ENCODE results near the gene EPM2AIP1.
"Not testable (repeated sequence)": the region's sequence is repeated elsewhere in the genome, so short reads cannot be mapped to it uniquely, and the experiment has no call there.

Gene EPM2AIP1

DNA sequence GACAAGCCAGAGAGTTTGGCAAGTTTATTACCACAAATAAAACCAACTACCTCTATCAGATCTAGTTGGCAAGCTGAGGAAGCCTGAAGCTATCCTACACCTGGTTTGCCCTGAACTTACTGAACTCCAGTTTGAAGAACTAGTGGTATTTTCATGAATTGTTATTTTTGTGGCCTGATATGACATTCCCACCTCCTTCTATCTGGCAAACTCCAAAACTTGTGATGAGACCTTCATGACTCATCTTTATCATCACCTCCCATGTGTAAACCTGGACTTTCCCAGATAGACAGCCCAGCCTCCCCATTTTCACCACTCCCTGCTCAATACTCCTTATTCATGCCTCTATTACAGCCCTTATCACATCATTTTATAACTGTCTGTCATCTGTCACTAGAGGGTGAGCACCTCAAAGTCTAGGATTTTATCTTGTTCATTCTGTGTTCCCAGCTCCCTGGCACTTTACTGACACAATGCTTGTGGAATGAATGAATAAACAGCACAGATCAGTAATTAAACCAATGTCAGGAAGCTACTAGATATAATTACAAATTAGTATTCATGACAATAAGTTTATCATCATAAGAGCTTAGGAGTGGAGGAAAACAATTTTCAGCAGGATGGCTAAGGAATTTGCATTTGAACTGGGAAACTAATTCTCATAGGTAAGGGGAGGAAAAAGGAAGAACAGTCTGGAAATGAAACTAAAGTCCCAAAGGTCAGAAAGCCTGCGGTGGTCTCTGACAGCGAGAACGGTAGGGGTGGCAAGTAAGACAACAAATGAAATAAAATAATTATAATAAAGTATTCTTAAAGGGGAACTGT, 34.9 kb downstream of the EPM2AIP1 start:
- no peak for DNase-seq
- TF ChIP-seq, protein P1, sequence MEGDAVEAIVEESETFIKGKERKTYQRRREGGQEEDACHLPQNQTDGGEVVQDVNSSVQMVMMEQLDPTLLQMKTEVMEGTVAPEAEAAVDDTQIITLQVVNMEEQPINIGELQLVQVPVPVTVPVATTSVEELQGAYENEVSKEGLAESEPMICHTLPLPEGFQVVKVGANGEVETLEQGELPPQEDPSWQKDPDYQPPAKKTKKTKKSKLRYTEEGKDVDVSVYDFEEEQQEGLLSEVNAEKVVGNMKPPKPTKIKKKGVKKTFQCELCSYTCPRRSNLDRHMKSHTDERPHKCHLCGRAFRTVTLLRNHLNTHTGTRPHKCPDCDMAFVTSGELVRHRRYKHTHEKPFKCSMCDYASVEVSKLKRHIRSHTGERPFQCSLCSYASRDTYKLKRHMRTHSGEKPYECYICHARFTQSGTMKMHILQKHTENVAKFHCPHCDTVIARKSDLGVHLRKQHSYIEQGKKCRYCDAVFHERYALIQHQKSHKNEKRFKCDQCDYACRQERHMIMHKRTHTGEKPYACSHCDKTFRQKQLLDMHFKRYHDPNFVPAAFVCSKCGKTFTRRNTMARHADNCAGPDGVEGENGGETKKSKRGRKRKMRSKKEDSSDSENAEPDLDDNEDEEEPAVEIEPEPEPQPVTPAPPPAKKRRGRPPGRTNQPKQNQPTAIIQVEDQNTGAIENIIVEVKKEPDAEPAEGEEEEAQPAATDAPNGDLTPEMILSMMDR (IDR thresholded peaks at IDR 0.05), result no peak
- Histone ChIP-seq H3K4me3 (no peak overlapping the region), H3K27ac (no peak overlapping the region), H3K27me3 (no peaks in the 10 kb centered on the region), H3K36me3 (no peaks in the 10 kb centered on the region), H3K9me3 (no peaks in the 10 kb centered on the region), H3K4me1 (peaks cover 0 to 3% (median 0%) of the 10 kb centered on the region in 4 donors)
- intact Hi-C loops (cut with DNase I; ENCODE audit: low total_unique reads), result loop anchor here (5.0 kb wide), 1 partner anchor 231 kb away; no protein-coding TSS in a partner anchor

DNA sequence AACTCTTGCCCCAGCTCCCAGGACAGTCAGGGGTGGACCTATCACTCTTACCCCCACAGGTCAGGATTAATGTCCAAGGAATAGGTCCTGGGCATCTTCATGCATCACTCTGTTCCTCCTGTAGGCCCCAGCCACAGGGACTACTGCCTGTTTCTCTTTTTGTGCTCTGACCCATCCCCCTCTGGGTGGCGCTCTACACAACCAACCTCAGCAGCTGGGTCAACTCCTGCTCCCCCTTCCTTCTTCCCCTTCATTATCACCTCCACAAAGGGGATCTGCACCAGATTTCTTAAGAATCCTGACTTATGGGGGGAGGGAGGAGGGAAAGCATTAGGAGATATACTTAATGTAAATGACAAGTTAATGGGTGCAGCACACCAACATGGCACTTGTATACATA, 35.9 kb downstream of the EPM2AIP1 start:
- Histone ChIP-seq H3K4me1 (peaks cover 0 to 3% (median 0%) of the 10 kb centered on the region in 4 donors), H3K4me3 (no peak overlapping the region), H3K27me3 (no peaks in the 10 kb centered on the region), H3K27ac (no peak overlapping the region), H3K9me3 (no peaks in the 10 kb centered on the region), H3K36me3 (no peaks in the 10 kb centered on the region)
- no peak for DNase-seq
- intact Hi-C loops (cut with DNase I; ENCODE audit: low total_unique reads), result loop anchor here (5.0 kb wide), 1 partner anchor 230 kb away; no protein-coding TSS in a partner anchor
- TF ChIP-seq, protein P1 (IDR thresholded peaks at IDR 0.05), result no peak

DNA sequence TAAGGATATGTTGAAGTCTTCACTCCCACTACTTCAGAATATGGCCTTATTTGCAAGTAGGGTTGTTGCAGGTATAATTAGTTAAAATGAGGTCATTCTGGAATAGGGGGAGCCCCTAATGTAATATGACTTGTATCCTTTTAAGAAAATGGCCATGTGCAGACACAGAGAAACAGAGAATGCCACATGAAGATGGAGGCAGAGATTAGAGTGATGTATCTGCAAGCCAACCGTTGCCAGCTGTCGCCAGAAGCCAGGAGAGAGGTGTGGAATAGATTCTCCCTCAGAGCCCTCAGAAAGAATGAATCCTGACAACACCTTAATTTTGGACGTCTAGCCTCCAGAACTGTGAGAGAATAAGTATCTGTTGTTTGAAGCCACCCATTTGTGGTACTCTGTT, 36.8 kb downstream of the EPM2AIP1 start:
- no peaks in the 10 kb centered on the region for H3K36me3 ChIP-seq
- no peak overlapping the region for H3K4me3 ChIP-seq
- H3K4me1 ChIP-seq, result peaks cover 0 to 3% (median 0%) of the 10 kb centered on the region in 4 donors
- TF ChIP-seq, protein P1 (IDR thresholded peaks at IDR 0.05), result no peak
- H3K9me3 ChIP-seq, result no peaks in the 10 kb centered on the region
- intact Hi-C loops (cut with DNase I; ENCODE audit: low total_unique reads), result loop anchor here (5.0 kb wide), 1 partner anchor 229 kb away; no protein-coding TSS in a partner anchor
- DNase-seq, result no peak
- H3K27ac ChIP-seq, result no peak overlapping the region
- H3K27me3 ChIP-seq, result no peaks in the 10 kb centered on the region

- no peaks in the 10 kb centered on the region for H3K27me3 ChIP-seq
- intact Hi-C loops (cut with DNase I; ENCODE audit: low total_unique reads), result loop anchor here (5.0 kb wide), 1 partner anchor 227 kb away; no protein-coding TSS in a partner anchor
- no peak for DNase-seq
- no peaks in the 10 kb centered on the region for H3K36me3 ChIP-seq
- peaks cover 0 to 3% (median 0%) of the 10 kb centered on the region in 4 donors for H3K4me1 ChIP-seq
- TF ChIP-seq, protein P1 (IDR thresholded peaks at IDR 0.05), result no peak
- no peak overlapping the region for H3K4me3 ChIP-seq
- no peak overlapping the region for H3K27ac ChIP-seq
- no peaks in the 10 kb centered on the region for H3K9me3 ChIP-seq
Measured at GRCh38 chr3:36954452-36955134, 38.3 kb downstream of the EPM2AIP1 start.

- H3K36me3 ChIP-seq; H3K27ac ChIP-seq; H3K27me3 ChIP-seq; DNase-seq; H3K4me3 ChIP-seq; intact Hi-C loops (cut with DNase I; ENCODE audit: low total_unique reads): not testable (repeated sequence)
- peaks cover 0 to 11% (median 9%) of the 10 kb centered on the region in 4 donors for H3K4me1 ChIP-seq
- peaks cover 0 to 12% (median 11%) of the 10 kb centered on the region in 3 donors for H3K9me3 ChIP-seq
Measured at GRCh38 chr3:36947814-36948213, 45.1 kb downstream of the EPM2AIP1 start.

All from tibial artery (tissue), 4 donors.